ENCODE results near the gene MEP1A.

GRCh38 chr6:46784535-46784934 is 8.7 kb upstream of the MEP1A start:
- no peak for TF ChIP-seq POLR2A (IDR thresholded peaks at IDR 0.05; ENCODE audit: low read depth, low read length)
- no peak for TF ChIP-seq POLR2AphosphoS5 (IDR thresholded peaks at IDR 0.05; ENCODE audit: low read depth, low read length)
- no peak for TF ChIP-seq TAF1 (IDR thresholded peaks at IDR 0.05; ENCODE audit: borderline replicate concordance, low read depth, low read length)
